Fibroblast of gingiva (primary cell): ENCODE data around the gene SYNGR2.
"Not testable (repeated sequence)": the region's sequence is repeated elsewhere in the genome, so short reads cannot be mapped to it uniquely, and the experiment has no call there.

ENCODE experiments used
- DNase-seq: peaks from one replicate; pipeline ENCODE4 v3.0.0-alpha.2; 2011; ENCODE audit warnings: low read depth

Gene SYNGR2

DNA sequence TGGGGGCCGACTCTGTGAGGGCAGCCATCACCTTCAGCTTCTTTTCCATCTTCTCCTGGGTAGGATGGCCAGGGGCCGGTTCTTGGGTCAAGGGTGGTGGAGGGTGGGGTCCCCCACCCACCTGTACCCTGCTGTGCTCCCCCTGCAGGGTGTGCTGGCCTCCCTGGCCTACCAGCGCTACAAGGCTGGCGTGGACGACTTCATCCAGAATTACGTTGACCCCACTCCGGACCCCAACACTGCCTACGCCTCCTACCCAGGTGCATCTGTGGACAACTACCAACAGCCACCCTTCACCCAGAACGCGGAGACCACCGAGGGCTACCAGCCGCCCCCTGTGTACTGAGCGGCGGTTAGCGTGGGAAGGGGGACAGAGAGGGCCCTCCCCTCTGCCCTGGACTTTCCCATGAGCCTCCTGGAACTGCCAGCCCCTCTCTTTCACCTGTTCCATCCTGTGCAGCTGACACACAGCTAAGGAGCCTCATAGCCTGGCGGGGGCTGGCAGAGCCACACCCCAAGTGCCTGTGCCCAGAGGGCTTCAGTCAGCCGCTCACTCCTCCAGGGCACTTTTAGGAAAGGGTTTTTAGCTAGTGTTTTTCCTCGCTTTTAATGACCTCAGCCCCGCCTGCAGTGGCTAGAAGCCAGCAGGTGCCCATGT lies 3.3 kb downstream of the SYNGR2 start:
- not testable (repeated sequence) for DNase-seq

DNA sequence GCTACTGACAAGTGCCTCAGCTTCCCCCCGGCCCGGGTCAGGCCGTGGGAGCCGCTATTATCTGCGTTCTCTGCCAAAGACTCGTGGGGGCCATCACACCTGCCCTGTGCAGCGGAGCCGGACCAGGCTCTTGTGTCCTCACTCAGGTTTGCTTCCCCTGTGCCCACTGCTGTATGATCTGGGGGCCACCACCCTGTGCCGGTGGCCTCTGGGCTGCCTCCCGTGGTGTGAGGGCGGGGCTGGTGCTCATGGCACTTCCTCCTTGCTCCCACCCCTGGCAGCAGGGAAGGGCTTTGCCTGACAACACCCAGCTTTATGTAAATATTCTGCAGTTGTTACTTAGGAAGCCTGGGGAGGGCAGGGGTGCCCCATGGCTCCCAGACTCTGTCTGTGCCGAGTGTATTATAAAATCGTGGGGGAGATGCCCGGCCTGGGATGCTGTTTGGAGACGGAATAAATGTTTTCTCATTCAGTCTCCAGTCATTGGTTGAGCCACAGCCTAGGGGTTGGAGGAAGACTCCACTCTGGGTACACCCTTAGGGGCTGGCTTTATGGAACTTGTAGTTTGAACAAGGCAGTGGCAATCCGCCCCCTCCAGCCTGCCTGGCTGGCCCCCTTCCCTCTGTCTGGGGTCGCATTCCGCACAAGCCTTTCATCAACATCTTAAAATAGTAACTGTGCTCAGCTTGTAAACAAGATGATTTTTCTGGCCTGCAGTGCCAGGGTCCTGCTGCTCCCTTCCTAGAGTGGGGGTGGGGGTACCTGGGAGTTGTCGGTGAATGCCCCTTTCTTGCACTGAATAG lies 4.1 kb downstream of the SYNGR2 start:
- peak; percentile 11 for DNase-seq

DNA sequence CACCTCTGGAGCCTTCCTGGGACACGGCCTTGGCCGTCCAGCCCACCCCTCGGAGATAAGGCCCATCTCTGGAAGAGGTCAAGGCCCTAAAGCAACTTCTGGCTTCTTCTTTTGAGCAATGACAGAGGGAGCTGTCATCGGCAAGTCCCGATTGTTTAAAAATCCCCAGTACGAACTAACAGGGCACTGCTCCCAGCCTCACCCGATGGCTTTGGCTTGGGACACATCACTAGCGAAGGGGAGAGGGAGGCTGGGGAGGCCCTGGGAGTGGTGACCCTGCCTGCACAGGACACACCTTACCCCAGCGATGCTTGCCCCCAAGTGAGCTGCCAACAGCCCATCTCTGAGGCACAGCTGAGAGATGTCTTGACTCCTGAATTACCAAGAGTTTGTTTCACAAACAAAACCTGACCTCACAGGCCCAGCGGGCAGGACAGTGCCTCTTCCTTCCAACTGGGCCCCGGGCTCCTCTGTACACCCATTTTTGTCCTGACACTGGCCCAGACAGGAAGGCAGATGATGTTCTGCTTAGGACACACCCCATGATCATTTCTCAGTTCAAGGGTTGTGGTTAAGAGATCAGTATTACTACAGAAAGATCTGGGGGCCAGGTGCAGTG lies 4.8 kb downstream of the SYNGR2 start:
- no peak for DNase-seq

DNA sequence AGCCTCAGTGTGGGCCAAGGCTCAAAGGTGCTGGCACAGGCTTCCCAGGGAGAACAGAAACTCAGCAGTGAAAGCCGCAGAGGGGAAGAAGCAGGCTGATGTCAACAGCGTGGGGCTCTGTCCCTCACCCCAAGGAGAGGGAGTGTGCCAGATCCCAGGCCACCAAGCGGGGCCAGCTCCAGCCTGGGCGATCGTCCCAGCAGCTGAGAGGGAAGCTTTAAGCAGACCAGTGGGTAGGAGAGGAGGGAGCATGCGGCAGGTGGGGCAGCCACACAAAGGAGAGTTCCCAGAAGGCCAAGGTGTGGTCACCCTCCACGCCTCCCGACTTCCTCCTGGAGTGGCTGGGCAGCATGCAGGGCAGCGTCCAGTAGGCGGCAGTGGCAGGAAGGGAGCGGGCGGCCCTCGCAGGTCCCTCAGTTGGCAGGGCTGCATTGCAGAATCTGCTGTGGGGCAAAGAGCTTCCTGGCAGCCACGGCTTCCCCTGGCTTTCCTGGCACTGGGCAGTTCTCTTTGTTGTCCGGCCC lies 6.0 kb downstream of the SYNGR2 start:
- DNase-seq, result peak; percentile 29

DNA sequence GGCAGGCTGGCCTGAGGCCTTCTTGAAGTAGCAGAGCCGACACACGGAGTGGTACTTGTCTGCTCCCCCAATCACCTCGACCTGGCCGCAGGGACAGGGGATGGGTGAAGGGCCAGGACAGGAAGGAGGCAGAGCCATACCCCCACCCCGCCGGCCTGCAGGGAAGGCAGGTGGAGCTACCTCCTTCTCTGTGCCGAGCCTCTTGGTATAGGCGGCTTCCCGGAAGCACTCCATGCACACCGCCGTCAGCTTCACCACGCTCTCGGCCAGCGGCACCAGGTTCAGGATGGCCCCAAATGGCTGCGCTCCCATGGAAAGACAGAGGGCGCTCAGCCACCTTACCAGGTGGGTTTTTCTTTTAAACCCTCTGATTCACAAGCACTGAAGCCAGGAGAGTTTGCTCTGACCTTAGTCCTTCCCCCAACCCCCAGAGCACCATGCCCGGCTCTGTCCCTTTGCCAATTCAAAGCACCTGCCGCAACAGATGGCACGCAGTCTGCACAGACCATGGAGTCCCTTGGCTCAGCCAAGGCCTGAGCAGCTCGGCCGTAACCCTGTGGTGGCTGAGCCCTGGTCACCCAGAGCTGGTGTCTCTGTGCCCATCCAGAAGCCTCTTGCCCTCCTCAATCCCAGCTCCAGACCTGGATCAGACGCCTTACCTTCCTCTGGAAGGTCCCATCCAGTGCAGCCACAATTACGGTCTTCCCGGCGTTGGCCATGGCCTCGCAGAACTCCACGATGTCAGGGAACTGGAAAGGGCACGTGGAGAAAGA lies 6.7 kb downstream of the SYNGR2 start:
- DNase-seq, result no peak

DNA sequence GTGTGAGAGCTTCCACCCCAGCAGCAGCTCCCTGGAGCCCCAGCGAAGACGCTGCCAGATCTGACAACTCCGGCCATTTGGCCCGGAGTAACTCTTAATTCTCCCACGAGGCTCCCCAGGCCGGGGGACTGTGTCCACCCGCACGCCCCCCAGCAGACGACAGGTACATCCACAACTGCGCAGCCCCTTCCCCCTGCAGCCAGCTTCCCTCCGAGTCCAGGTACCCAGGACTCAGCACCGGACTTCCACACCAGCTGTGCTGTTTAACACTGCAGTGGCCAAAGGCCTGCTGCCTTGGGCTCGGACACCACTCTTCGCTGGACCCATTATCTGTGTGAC lies 7.2 kb downstream of the SYNGR2 start:
- no peak for DNase-seq

DNA sequence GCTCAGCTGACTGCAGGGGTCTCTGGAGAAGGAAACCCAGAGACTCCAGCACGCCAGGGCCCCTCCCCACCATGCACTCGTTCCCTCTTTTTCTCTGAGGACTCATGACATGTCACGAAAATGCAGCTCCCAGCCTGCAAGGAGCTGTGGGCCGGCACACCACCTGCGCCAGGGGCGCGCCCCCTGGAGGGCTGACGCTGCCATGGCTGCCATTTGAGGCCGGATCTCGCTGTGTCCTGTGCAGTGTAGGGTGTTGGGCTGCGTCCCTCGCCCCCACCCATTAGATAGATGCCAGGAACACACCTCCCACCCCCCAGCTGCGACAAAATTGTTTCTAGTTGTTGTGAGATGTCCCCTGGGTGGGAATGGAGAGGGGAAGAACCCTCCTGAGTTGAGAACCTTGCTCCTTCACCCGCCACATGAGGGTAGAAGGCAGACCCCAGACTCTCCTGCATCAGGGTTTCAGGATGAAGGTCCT lies 8.2 kb downstream of the SYNGR2 start:
- peak; percentile 39 for DNase-seq

DNA sequence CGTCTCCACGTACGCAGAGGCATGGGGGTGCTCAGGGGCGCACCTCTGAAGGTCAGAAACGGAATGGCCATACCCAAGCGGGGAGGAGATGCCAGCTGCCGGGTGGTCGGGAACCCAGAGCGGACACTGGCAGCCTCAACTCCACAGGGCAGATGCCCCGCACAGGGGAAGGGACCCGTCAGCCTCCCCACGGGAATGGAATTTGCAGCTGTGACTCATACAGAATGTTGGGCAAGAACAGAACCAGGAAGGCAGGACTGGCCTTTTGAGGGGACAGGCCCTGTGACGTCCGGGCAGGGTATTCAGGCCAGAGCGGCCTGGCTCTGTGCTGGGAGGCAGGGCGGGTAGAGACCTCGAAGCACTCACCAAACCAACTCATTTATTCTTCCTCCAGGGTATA lies 11.0 kb downstream of the SYNGR2 start:
- DNase-seq, result peak; percentile 79

DNA sequence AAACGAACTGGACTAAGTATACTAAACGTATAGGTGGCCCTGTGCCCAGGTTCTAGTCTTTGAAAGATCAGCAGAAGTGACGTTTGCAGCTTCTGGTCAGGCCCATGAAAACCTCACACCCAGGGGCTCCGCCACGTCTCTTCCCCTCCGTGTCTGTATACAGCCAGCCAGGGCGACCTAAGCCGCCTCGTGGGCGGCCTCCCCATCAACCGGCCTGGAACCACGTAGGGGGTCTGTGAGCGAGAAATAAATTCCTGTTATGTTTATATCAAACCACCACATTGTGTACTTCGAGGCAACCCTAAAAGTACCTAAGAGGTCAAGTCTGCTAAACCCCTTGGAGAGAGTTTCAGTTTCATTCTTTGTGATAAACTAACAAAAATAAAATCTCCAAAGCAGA lies 11.7 kb downstream of the SYNGR2 start:
- DNase-seq, result no peak

DNA sequence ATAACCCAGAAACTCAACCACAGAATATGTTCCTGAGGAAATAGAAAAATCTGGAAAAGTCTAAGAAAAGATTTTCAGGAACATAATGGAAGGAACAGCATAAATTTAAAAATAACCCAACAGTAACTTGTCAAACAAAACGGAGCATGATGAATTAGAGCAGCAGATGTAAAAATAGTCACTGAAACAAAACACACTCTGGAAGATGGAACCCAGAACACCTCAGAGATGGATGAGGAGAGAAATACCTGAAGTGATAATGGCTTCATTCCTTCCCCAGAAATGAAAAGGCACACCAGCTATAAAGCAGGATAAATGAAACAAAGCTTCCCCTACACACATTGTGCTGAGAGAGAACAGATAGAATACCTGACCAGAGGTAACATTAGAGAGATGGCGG lies 12.1 kb downstream of the SYNGR2 start:
- DNase-seq, result no peak

DNA sequence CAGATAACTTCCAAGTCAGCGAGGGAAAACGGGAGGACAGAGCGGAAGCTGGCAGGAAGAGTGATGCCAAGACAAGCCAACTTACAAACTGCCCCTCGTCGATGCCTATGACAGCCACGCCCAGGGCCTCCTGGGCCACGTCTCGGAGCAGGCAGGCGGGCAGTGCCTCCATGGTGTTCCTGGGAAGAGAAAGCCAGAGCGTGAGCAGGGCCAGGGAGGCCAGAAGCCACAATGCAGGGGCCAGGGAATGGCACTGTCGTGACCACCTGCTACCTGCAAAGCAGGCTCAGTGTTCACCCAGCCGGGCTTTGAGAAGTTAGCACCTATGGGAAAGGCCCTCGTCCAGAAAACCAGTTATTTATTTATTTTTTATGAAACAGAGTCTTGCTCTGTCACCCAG lies 14.1 kb downstream of the SYNGR2 start:
- DNase-seq, result no peak

DNA sequence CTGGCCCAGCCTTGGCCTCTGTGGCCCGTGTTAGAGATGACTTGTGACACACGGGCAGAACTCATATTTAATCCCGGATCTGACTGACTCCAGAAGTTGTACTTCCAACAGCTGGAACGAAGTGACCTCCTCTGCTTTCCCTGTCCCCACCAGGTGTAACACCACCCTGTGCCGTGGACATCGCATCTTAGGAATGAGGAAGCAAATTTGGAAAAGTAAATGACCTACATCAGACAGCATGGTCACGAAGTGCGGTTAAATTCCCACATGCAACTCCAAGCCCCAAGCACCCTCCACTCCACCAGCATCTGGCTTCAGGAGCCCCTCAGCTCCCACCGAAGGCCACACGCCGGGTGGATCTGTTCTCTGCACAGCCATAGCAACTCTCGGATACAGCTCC lies 15.5 kb downstream of the SYNGR2 start:
- no peak for DNase-seq

DNA sequence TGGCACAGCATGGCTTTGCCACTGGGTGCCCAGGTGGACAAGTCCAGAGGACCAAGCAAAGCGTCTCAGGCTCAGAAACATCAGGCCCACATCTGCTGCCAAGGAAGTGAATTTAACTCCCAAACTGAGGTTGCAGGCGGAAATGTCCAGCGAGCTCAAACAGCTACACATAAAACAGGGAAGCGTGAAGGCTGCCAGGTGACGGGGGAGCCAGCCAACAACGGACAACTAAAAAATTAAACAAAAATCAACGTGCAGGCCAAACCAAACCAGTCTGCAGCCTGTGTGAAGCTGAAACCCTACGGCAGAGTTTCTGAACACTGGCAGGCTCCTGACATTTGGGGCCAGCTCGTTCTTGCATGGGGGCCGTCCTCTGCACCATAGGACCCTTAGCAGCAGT lies 16.0 kb downstream of the SYNGR2 start:
- DNase-seq, result no peak

DNA sequence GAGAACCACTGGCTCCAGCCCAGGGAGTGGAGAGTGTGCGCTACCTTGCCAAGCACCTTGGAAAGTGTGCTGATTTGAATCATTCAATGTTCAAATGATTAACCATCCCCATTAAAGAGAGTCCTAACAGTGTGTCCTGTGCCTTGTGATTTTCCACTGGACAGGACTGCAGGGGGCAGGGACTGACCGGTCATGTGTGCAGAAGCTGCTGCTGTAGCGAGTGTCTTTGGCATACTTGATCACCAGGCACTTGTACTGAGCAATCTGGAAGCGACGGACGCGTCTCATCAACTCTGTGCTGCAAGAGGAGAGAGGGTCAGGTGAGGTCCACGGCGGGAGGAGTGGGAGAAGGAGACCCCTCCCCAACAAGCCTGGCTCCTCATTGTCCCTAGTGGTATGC lies 16.5 kb downstream of the SYNGR2 start:
- no peak for DNase-seq

DNA sequence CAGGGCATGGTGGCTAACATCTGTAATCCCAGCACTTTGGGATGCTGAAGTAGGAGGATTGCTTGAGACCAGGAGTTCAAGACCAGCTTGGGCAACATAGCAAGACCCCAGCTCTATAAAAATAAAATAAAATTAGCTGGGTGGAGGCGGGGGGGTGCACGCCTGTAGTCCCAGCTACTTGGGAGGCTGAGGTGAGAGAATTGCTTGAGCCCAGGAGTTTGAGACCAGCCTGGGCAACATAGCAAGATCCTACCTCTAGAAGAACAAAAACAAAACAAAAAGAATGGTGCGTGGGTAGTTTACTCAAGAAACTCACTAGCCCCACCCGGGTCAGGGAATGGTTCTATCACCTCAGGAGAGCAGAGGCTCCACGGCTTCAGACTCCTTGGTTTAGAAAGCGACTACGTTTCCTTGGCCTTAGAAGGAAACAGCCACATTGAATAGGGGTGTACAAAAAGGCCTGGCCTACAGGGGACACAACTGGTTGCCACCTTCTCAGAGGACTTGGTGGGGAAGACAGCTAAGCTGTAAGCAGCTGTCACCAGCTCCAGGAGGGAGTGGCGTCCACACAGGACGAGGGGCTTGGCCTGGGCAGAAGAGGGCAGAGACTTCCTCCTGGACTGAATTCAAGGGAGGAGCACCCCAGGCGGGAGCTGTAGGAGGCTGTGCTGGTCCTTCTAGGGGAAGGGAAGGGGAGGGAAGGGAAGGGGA lies 17.8 kb downstream of the SYNGR2 start:
- peak; percentile 41 for DNase-seq

DNA sequence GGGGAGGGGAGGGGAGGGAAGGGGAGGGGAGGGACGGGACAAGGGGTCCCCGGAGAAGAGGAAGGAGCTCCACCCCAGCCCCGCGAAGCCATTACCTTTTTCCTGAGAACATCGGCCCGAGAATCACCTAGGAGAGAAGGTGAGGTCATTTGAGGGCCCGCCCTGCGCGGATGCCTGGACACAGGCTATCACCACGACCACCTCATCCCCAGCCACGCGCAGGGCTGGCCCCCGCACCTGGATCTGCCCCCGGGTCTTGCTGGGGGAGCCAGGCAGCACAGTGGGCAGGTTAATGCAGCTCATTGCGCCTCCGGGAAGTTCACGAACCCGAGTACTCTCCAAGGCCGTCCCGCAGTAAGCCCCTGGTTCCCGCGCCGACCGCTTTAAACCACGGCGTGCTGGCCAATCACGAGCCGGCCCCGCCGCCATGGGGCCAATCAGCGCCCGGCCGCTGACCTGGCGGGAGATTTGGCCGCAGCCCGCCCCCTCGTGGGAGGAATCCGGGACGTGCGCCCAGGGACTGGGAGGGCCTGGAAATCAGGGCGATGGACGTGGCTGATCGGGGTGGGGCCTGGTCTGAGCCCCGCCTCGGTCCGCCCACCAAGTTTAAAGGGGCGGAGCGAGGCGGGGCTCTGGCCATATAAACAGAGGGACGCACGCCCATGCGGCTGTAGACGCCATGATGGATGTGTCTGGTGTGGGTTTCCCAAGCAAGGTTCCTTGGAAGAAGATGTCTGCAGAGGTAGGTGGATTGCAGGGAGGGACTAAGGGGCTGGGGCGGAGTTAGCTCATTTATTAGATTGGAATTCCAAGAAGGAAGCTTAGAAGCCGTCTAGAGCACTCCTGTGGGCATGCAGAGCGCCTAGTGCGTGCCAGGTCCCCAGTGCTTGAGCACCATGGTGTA lies 18.6 kb downstream of the SYNGR2 start, which contains the start of the genes AFMID and TK1:
TSS of gene AFMID (plus strand) at position 671 of the 904 bp plus-strand sequence. CDS start at position 680, 9 bp downstream.
TSS of gene TK1 (minus strand) at position 361 of the 904 bp plus-strand sequence. CDS start at position 303, 58 bp downstream.
- peak; percentile 95 for DNase-seq

DNA sequence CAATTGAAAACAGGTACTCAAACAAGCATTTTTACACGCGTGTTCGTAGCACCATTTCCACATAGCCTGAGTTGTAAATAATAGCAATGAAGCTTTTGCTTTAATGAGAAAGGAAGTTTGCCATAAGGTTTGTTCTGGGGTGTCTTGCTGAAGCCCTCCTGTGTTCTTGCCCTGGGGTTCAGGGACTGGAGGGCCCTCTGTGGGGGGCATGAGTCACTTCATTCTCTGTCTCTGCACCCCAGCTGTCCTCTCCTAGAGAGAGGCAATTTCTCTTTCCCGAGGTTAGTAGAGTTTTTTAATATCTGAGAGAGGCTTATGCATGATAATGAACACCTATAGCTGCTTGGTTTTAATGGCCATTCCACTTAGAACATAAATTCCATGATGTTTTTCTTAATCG lies 28.3 kb downstream of the SYNGR2 start:
- DNase-seq, result no peak

DNA sequence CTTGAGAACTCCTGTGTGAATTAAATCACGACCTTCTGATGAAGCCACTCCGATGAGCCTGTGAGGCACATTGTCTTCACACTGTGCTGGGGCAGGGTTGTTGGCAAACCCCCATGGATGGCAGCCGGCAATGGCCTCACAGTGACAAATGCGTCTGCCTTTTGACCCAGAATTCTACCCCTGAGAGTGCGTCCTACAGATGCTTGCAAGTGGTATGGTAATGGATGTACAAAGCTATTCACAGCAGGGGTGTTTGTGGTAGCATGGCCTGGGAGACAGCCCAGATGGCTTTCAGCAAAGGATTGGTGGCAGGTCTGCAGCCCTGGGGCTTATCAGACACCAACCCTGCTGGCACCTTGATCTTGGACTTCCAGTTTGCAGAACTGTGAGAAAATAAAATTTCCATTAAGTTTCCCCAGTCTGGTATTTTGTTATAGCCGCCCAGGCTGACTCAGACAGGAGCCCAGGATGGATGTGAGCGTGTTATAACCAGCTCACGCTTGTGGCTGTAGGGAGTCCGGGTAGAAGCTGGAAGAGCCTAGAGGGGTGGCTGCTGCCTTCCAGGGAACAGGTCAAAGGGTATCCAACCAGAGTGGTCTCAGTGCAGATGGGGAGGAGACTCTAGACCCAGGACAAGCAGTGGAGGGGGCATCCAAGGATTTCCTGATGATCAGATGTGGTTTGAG lies 28.9 kb downstream of the SYNGR2 start:
- no peak for DNase-seq

DNA sequence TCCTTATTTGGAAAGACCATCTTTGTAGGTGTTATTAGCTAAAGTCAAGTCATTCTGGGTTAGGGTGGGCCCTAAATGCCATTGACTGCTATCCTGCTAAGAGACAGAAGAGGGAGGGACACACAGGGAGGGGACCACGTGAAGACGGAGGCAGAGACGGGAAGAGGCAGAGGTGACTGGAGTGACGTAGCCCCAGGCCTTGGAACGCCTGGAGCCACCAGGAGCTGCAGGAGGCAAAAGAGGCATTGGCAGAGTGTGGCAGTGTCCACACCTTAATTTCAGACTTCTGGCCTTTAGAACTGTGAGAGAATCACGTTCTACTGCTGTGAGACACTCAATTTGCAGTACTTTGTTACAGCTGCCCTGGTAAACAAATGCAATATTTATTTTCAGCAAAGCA lies 32.1 kb downstream of the SYNGR2 start:
- no peak for DNase-seq

DNA sequence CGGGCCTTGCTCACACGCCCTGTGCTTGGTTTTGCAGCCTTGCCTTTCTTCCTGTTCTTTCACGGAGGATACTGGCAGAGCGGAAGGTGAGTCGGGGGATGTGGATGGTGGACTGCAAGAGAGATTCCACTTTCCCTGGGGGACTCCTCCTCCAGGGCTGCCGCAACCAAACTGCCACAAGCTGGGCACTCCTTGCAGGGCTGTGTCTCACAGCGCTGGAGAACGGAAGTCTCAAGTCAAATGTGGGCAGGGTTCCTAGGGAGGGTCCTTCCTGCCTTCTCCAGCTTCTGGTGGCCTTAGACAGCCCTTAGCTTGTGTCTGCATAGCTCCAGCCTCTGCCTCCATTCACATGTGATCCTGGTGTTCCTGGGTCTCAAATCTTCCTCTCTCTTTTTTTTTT lies 34.3 kb downstream of the SYNGR2 start:
- no peak for DNase-seq
